GM12801 (cell line): ENCODE data around the gene ADAMTS2.

ENCODE experiments used
- TF ChIP-seq, protein P1 (sequence below): IDR thresholded peaks from one replicate; pipeline ENCODE4 v1.5.1; 2011; ENCODE audit warnings: control low read depth; ENCODE audit not compliant: insufficient read length; ENCODE audit errors: extremely low read depth

The ADAMTS2 gene

DNA sequence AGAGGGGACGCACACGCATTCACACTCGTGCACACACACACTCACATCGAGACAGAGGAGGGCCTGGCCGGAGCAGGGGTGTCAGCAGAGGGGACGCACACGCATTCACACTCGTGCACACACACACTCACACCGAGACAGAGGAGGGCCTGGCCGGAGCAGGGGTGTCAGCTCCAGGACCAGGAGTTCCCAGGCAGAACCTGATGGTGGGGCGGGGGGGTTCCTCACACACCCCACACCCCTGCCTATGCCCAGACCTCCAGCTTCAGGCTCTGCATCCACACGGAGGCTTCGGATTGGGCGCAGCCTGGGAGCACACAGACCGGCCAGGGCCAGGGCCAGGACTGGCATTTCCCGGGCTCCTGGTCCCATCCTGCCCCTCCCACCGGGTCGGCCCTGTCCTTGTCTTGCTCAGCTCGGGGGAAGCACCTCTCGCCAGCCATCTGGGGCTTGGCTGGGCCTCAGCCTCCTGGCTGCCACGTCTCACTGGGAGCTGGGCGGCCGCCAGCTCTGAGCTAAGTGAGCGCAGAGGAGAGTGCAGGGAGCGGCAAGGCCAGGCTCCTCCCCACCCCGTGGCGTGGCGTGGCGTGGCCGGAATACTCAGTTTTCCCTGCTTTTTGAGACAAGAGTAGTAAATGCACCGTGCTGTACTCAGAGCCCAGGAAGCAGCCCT lies 31.3 kb downstream of the ADAMTS2 start:
- TF ChIP-seq, protein P1, sequence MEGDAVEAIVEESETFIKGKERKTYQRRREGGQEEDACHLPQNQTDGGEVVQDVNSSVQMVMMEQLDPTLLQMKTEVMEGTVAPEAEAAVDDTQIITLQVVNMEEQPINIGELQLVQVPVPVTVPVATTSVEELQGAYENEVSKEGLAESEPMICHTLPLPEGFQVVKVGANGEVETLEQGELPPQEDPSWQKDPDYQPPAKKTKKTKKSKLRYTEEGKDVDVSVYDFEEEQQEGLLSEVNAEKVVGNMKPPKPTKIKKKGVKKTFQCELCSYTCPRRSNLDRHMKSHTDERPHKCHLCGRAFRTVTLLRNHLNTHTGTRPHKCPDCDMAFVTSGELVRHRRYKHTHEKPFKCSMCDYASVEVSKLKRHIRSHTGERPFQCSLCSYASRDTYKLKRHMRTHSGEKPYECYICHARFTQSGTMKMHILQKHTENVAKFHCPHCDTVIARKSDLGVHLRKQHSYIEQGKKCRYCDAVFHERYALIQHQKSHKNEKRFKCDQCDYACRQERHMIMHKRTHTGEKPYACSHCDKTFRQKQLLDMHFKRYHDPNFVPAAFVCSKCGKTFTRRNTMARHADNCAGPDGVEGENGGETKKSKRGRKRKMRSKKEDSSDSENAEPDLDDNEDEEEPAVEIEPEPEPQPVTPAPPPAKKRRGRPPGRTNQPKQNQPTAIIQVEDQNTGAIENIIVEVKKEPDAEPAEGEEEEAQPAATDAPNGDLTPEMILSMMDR: no peak

DNA sequence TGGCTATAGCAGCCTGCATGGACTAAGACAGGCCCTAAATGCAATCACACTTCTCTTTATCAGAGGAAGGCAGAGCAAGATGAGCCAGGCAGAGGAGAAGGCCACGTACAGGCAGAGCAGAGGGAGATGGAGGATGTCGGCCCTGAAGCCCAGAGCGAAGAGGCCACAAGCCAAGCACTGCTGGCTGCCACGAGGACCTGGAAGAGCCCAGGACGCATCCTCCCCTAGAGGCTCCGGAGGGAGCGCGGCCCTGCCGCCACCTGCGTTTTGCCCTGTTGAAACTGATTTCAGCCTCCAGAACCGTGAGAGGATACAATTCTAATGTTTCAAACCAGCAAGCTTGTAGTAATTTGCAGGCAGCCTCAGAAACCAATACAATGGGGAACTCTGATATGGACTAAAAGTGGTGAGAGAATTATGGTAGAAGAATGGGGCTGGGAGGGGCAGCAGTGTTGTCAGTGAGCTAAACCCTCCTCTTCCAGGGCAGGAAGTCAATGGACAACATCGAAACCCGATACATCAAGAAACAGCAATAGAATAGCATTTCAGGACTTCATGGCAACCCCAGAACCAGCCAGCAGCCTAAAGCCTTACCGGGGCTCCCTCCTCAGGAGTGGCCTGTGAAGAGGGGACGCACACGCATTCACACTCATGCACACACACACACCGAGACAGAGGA lies 32.6 kb downstream of the ADAMTS2 start:
- TF ChIP-seq, protein P1: no peak

DNA sequence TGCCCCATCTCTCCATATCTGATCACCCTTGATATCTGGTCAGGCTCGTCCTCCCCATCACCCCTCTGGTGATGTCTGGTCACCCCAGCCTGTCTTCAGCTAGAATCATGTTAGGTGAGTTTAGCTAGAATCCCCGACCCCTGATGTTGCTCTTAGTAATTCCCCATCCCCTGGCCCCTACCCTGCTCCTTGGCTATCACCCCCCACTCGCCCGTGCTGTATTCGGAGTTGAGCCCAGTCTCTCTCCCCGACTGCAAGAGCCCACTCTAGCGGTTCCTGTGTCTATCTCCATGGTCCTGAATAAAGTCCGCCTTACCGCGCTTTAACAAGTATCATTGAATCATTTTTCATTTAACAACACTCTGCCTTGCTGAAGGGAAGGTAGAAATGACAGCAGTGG lies 33.7 kb downstream of the ADAMTS2 start:
- TF ChIP-seq, protein P1: no peak

DNA sequence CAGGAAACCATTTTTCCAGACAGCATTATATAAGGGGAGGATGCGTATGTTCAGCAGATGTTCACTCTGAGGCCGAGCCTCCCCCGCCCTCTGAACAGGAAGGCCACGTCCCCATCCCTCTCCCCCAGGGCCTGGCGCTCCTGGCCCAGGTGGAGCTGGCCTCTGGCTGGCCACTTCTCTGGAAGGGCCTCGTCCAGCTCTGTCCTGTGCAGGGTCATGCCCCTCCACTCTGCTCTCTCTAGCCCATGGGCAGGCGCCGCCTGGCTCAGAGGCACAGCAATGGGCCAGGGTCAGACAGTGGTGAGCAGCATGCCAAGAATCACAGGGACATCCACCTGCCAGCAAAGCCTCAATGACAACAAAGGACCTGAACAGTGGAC lies 34.2 kb downstream of the ADAMTS2 start:
- TF ChIP-seq, protein P1: no peak

DNA sequence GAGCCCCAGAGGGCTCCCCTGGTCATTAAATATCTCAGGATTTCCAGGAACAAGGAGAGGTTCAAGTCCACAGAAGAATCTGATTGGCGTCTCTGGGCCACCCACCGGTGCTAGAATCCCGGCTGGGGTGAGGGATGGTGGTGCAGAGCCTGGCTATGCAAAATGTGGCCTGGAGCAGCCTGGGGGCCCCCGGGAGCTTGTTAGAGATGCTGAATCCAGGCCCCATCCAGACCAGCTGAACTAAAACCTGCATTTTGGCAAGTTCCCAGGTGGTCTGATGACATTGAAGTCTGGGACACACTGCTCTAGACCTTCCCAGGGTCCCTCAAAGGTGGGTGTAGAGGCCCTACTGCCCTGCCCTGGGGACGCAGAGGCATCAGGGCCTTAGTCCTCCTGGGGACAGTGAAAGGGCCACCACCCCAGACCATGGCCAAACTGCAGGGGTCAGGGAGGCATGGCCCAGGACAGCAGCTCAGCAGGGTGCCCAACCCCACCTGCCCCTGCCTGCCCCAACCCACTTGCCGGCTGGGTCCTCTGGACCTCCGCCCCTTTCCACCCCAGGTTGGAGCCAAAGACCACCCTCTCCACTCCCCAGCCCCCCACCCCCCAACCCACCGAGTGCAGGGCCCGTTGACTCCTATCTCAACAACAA lies 34.7 kb downstream of the ADAMTS2 start:
- TF ChIP-seq, protein P1: no peak

DNA sequence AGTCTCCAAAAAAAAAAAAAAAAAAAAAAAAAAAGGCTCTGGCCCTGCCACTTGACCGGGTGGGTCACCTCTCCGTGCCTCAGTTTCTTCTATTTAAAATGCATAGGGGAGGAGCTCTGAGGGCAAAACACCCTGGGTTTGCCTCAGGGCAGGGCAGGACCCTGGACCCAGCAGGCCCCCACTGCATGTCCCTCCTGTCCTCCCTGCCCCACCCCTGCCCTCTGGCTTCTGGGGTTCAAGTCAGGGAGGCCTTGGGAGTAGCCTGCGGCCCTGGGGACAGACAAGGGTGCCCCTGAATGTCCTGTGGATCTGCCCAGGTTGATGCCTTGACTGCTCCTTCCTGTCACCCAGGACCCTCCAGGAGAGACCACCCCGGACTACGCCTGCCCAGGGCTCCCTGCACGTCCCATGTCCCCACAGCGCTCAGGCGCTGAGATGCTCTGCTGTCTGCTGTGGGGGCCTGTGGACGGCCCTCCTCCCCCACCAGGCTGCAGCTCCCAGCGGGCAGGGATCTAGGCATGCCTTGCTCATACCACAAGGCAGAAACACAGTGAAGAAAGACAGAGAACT lies 35.4 kb downstream of the ADAMTS2 start:
- TF ChIP-seq, protein P1: no peak

DNA sequence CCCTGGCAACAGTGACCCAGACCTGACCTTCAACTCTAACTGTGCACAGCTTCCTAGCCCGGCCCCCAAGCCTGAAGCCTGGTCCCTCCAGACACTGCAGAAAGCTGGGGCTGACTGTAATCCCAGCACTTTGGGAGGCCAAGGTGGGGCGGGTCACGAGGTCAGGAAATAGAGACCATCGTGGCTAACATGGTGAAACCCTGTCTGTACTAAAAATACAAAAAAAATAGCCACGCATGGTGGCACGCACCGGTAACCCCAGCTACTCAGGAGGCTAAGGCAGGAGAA lies 35.9 kb downstream of the ADAMTS2 start:
- TF ChIP-seq, protein P1: no peak
